H1 (cell line): ENCODE data around the gene EPHA6. TPM values are rescaled to one million over a fixed set of nuclear protein-coding genes. Genes with fewer than 3 reads are reported as not detected.

Experiments
- CTCF ChIA-PET: fragments of 300-600 bp; sonication (Branson Sonifier 250); formaldehyde crosslinking; loops from one replicate; lab custom pipeline; 2021; ENCODE audit not compliant: partially characterized antibody; lab: Charles Lee
- POLR2A ChIA-PET: fragments of 300-600 bp; sonication (Branson Sonifier 250); formaldehyde crosslinking; loops from one replicate; lab custom pipeline; 2021; ENCODE audit warnings: inconsistent platforms; ENCODE audit not compliant: partially characterized antibody; lab: Charles Lee
- DNase-seq, 2 experiments: peaks; one replicate each; pipeline versions ENCODE4 v3.0.0 to v3.0.0-alpha.2; 2010 to 2022; ENCODE audit warnings: low spot score in 2 of 2, low read depth in 1 of 2, mixed read lengths in 1 of 2
- FAIRE-seq: peaks from 2 replicates; lab custom pipeline; 2011; peaks lifted over from hg19 to GRCh38; lab: Jason Lieb, UNC
- H2AFZ ChIP-seq: 2 replicates; pipeline ENCODE4 v1.8.1; 2012; ENCODE audit warnings: low read length, inconsistent platforms
- H2AK5ac ChIP-seq: 2 replicates; pipeline ENCODE4 v1.6.1; 2013; ENCODE audit warnings: low read depth, low read length
- H2BK120ac ChIP-seq: replicated peaks from 2 replicates; pipeline ENCODE3; 2013; ENCODE audit warnings: low read depth, low read length, inconsistent platforms
- H2BK12ac ChIP-seq: 2 replicates; pipeline ENCODE4 v1.6.1; 2013; ENCODE audit warnings: low read depth, low read length
- H2BK15ac ChIP-seq: 2 replicates; pipeline ENCODE4 v1.6.1; 2013; ENCODE audit warnings: low read length
- H2BK20ac ChIP-seq: 2 replicates; pipeline ENCODE4 v1.6.1; 2013; ENCODE audit warnings: low read length
- H2BK5ac ChIP-seq: 2 replicates; pipeline ENCODE4 v1.6.1; 2013; ENCODE audit warnings: low read depth, low read length
- H3K14ac ChIP-seq: 2 replicates; pipeline ENCODE4 v1.6.1; 2013; ENCODE audit warnings: inconsistent platforms; ENCODE audit not compliant: insufficient read length
- H3K18ac ChIP-seq: 2 replicates; pipeline ENCODE4 v1.6.1; 2013; ENCODE audit warnings: low read length; ENCODE audit errors: extremely low read depth
- H3K23ac ChIP-seq: 2 replicates; pipeline ENCODE4 v1.6.1; 2013; ENCODE audit warnings: inconsistent platforms; ENCODE audit not compliant: insufficient read length
- H3K23me2 ChIP-seq: 2 replicates; pipeline ENCODE4 v1.6.1; 2013; ENCODE audit warnings: low read depth, low read length
- H3K27ac ChIP-seq: 2 replicates; pipeline ENCODE4 v1.6.1; 2011; ENCODE audit warnings: low read depth, low read length, inconsistent platforms
- H3K27me3 ChIP-seq, 4 experiments: replicated peaks in 1 of 4; 1 replicate in 1 of 4; 2 replicates in 3 of 4; pipeline versions ENCODE4 v1.6.1 to v1.8.1; 2011 to 2013; ENCODE audit warnings: low read length in 3 of 4, mild to moderate bottlenecking in 3 of 4, inconsistent platforms in 2 of 4, mixed read lengths in 2 of 4, moderate library complexity in 1 of 4; ENCODE audit not compliant: control insufficient read depth in 3 of 4, insufficient read depth in 3 of 4; ENCODE audit errors: extremely low read depth in 1 of 4
- H3K36me3 ChIP-seq, 4 experiments: 2 replicates each; pipeline versions ENCODE4 v1.6.1 to v1.8.1; 2011 to 2013; ENCODE audit warnings: mild to moderate bottlenecking in 4 of 4, low read length in 3 of 4, moderate library complexity in 2 of 4, control low read depth in 1 of 4, inconsistent platforms in 1 of 4; ENCODE audit not compliant: insufficient read depth in 4 of 4, control insufficient read depth in 2 of 4
- H3K4ac ChIP-seq: replicated peaks from 2 replicates; pipeline ENCODE3; 2013; ENCODE audit warnings: low read length, low read depth, mixed read lengths, inconsistent platforms; ENCODE audit not compliant: insufficient read length
- H3K4me1 ChIP-seq, 4 experiments: replicated peaks in 1 of 4; 1 replicate in 1 of 4; 2 replicates in 3 of 4; pipeline versions ENCODE4 v1.6.1 to v1.8.1; 2011 to 2013; ENCODE audit warnings: low read length in 3 of 4, inconsistent platforms in 2 of 4, mixed read lengths in 1 of 4; ENCODE audit not compliant: insufficient read depth in 4 of 4, control insufficient read depth in 3 of 4
- H3K4me2 ChIP-seq, 2 experiments: 2 replicates each; pipeline versions ENCODE4 v1.6.1 to v1.8.1; 2011 to 2013; ENCODE audit warnings: low read depth in 2 of 2, low read length in 2 of 2, control low read depth in 1 of 2, inconsistent platforms in 1 of 2, mild to moderate bottlenecking in 1 of 2; ENCODE audit not compliant: insufficient read depth in 1 of 2
- H3K4me3 ChIP-seq, 4 experiments: fragments of 200-600, 300-600 bp in 1 of 4; sonication (generic), shearing (Covaris generic), sonication (Bioruptor Twin) in 1 of 4; 2 replicates each; pipeline versions ENCODE4 v1.5.1 to v1.8.1; 2011 to 2016; ENCODE audit warnings: low read length in 4 of 4, low read depth in 3 of 4, control low read depth in 2 of 4, inconsistent platforms in 2 of 4, mild to moderate bottlenecking in 2 of 4, mixed read lengths in 1 of 4, moderate library complexity in 1 of 4; ENCODE audit not compliant: insufficient read depth in 2 of 4; ENCODE audit errors: extremely low read depth in 1 of 4
- H3K56ac ChIP-seq: replicated peaks from 2 replicates; pipeline ENCODE3; 2013; ENCODE audit warnings: low read depth, mild to moderate bottlenecking, mixed read lengths, low read length, inconsistent platforms; ENCODE audit not compliant: insufficient read length
- H3K79me1 ChIP-seq: 2 replicates; pipeline ENCODE4 v1.6.1; 2013; ENCODE audit warnings: low read depth, low read length, control low read depth
- H3K79me2 ChIP-seq, 2 experiments: 2 replicates each; pipeline versions ENCODE4 v1.6.1 to v1.8.1; 2012 to 2013; ENCODE audit warnings: low read length in 2 of 2, mild to moderate bottlenecking in 2 of 2, inconsistent platforms in 1 of 2; ENCODE audit not compliant: insufficient read depth in 2 of 2, control insufficient read depth in 1 of 2
- H3K9ac ChIP-seq, 4 experiments: replicated peaks in 1 of 4; 1 replicate in 1 of 4; 2 replicates in 3 of 4; pipeline versions ENCODE4 v1.6.1 to v1.8.1; 2011 to 2013; ENCODE audit warnings: low read depth in 3 of 4, low read length in 3 of 4, control low read depth in 2 of 4, mild to moderate bottlenecking in 2 of 4, moderate library complexity in 2 of 4, inconsistent platforms in 1 of 4; ENCODE audit errors: extremely low read depth in 1 of 4
- H3K9me3 ChIP-seq, 2 experiments: 2 replicates each; pipeline versions ENCODE4 v1.6.1 to v1.8.1; 2012 to 2013; ENCODE audit warnings: mild to moderate bottlenecking in 2 of 2, moderate library complexity in 2 of 2, control low read depth in 1 of 2, inconsistent platforms in 1 of 2, low read depth in 1 of 2, low read length in 1 of 2, mixed read lengths in 1 of 2; ENCODE audit not compliant: insufficient read depth in 2 of 2
- H4K20me1 ChIP-seq, 2 experiments: replicated peaks in 1 of 2; 2 replicates each; pipeline versions ENCODE3 to v1.8.1; 2011 to 2013; ENCODE audit warnings: inconsistent platforms in 2 of 2, low read length in 2 of 2, mild to moderate bottlenecking in 1 of 2; ENCODE audit not compliant: insufficient read depth in 2 of 2, control insufficient read depth in 1 of 2
- H4K5ac ChIP-seq: 2 replicates; pipeline ENCODE4 v1.6.1; 2013; ENCODE audit warnings: low read length, low read depth, mixed read lengths, inconsistent platforms; ENCODE audit not compliant: insufficient read length
- H4K8ac ChIP-seq: 2 replicates; pipeline ENCODE4 v1.8.0; 2013; ENCODE audit warnings: mild to moderate bottlenecking, moderate library complexity, low read length, inconsistent platforms; ENCODE audit not compliant: insufficient read depth; ENCODE audit errors: extremely low read depth
- H4K91ac ChIP-seq: replicated peaks from 2 replicates; pipeline ENCODE3; 2013; ENCODE audit warnings: low read length, mixed read lengths, inconsistent platforms; ENCODE audit not compliant: insufficient read length
- EP300 ChIP-seq, 2 experiments: IDR thresholded peaks; 1 replicate in 1 of 2; 2 replicates in 1 of 2; pipeline ENCODE4 v1.6.1; 2011 to 2012; ENCODE audit warnings: low read depth in 2 of 2, low read length in 2 of 2, mild to moderate bottlenecking in 2 of 2, borderline replicate concordance in 1 of 2, inconsistent platforms in 1 of 2, moderate library complexity in 1 of 2
- POLR2A ChIP-seq, 2 experiments: IDR thresholded peaks; 1 replicate in 1 of 2; 2 replicates in 1 of 2; pipeline ENCODE4 v1.6.1; 2011; ENCODE audit warnings: low read depth in 2 of 2, low read length in 2 of 2, mild to moderate bottlenecking in 2 of 2; ENCODE audit errors: control extremely low read depth in 1 of 2
- TEAD4 ChIP-seq: IDR thresholded peaks from 2 replicates; pipeline ENCODE4 v1.6.1; 2012; ENCODE audit warnings: low read depth, low read length, inconsistent platforms, mixed read lengths
- WGBS, 2 experiments: shearing (Covaris generic) in 1 of 2; methylation state at CpG; one replicate each; pipeline versions ENCODE4 v1.1.6 to v1.1.7; 2013 to 2015; ENCODE audit warnings: low lambda C conversion rate in 2 of 2, mixed read lengths in 2 of 2, inconsistent platforms in 1 of 2, low coverage in 1 of 2, missing lambda C conversion rate in 1 of 2; ENCODE audit not compliant: insufficient replicate concordance in 2 of 2, insufficient coverage in 1 of 2, insufficient read length in 1 of 2; ENCODE audit errors: extremely low coverage in 1 of 2, missing lambda C conversion rate in 1 of 2; 5-methylcytosine and 5-hydroxymethylcytosine counted together
- polyA plus RNA-seq, 7 experiments: library from polyadenylated mRNA; depleted of rRNA in 3 of 7; stranded (reverse) in 5 of 7; unstranded in 2 of 7; fragments of >200 nt in 5 of 7; fragments of 200-250 nt in 2 of 7; gene quantifications; 1 replicate in 5 of 7; 2 replicates in 1 of 7; 4 replicates in 1 of 7; pipeline versions ENCODE4 v1.2.1 to v1.2.3, GENCODE V29; 2011 to 2013; ENCODE audit warnings: missing spikeins in 2 of 7, mixed read lengths in 2 of 7
- total RNA-seq: library from RNA; stranded (reverse); fragmentation: NEBNext Ultra II Directional; extraction: Animal tissue kit (Norgen Biotek cat#: 25700); gene quantifications from 2 replicates; pipeline ENCODE4 v1.2.1, GENCODE V29; 2021

Gene EPHA6
- total and polyA plus RNA-seq, 2 of the 8 experiments (the other 6 are each of a cell fraction or from before 2014, with no cell fraction given), result 0.83 to 3.2 TPM

DNA sequence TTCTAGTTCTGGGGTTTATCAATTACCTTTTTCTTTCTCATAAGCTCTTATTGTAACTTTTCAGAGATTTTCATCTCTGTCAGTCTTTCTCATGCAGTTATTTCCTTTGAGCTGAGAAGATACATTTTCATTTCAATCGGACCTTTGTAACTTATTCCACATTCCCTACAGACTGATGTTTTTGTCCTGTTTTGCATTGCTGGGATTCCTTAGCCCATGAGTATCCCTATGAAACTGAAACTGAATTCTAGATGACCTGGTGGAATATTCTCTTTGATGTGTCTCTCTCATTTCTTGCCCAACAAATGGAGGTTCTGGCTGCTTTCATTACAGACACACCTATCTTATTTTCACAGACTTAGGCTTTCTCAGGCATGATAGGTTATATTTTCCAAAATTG is 10.5 kb upstream of the EPHA6 start:
- 75% methylated on average over 1 of the region's 1 CpG; no CpG with 5 or more reads in 1 of the 2 experiments for WGBS, 2 experiments
- peak; percentile 55 for FAIRE-seq

More for the DNA sequence above, 10.5 kb upstream of the EPHA6 start:
- Histone ChIP-seq H3K36me3 (no peaks in the 10 kb centered on the region), H3K23ac (no peak overlapping the region), H3K27me3 (no peaks in the 10 kb centered on the region), H3K79me2 (no peaks in the 10 kb centered on the region), H3K56ac (no peak overlapping the region), H2BK120ac (no peak overlapping the region), H3K14ac (no peak overlapping the region), H4K20me1 (no peaks in the 10 kb centered on the region), H3K27ac (0 out of 2 replicates have a peak overlapping the region, but pooled peaks have one; percentile 3), H4K91ac (no peak overlapping the region), H3K9ac (no peak overlapping the region), H3K4ac (no peak overlapping the region), H2AK5ac (no peak overlapping the region), H2AFZ (no peak overlapping the region), H3K23me2 (no peaks in the 10 kb centered on the region), H3K4me1 (peaks cover 0 to 3% (median 1%) of the 10 kb centered on the region in 4 experiments; a peak in 1 of 7 replicates), H3K4me3 (peak overlapping the region in 1 of 4 experiments; percentile 10; a peak in 1 of 8 replicates), H2BK15ac (no peak overlapping the region), H2BK20ac (no peak overlapping the region), H3K79me1 (no peaks in the 10 kb centered on the region), H3K4me2 (peak overlapping the region; percentile 5 to 36; a peak in 2 of 4 replicates), H3K18ac (0 out of 2 replicates have a peak overlapping the region, but pooled peaks have one; percentile 64), H3K9me3 (no peaks in the 10 kb centered on the region), H4K8ac (no peak overlapping the region), H2BK5ac (0 out of 2 replicates have a peak overlapping the region, but pooled peaks have one; percentile 58), H4K5ac (peak overlapping the region; percentile 68), H2BK12ac (peak overlapping the region; percentile 45; the same call in 1 of the 2 replicates)
- ChIA-PET CTCF (interaction anchor here (0.6 to 1.1 kb wide), 2 partner anchors 10 to 1444 kb away, joined by 3 read pairs; partner anchors contain the start of gene EPHA6), POLR2A (no interaction called here)
- TF ChIP-seq TEAD4, result peak; percentile 89
- TF ChIP-seq EP300 (IDR thresholded peaks at IDR 0.05; ENCODE audit: borderline replicate concordance in 1 of 2, low read depth in 2 of 2, low read length in 2 of 2), result peak in 1 of 2 experiments; percentile 14; a peak in 1 of 3 replicates
- no peak for TF ChIP-seq POLR2A (IDR thresholded peaks at IDR 0.05; ENCODE audit: control extremely low read depth in 1 of 2, low read depth in 2 of 2, low read length in 2 of 2)
- no peak for DNase-seq
